HCT116 (cell line): ENCODE measurements around the gene CSF1R. TPM values are rescaled to one million over a fixed set of nuclear protein-coding genes. Genes with fewer than 3 reads are reported as not detected.

Source experiments
- ATAC-seq: fragments of 200-7000 bp; cut with Tn5 transposase; 2 replicates; pipeline ENCODE4 v1.9.1; 2020; ENCODE audit warnings: mild to moderate bottlenecking, moderate library complexity
- BruUV-seq: library from RNA; stranded (reverse); fragments of 400-500 nt; replicated peaks from 2 replicates; lab custom pipeline; 2021; lab: Mats Ljungman, UMichigan
- CTCF ChIA-PET: fragments of 300-600 bp; sonication (Branson Sonifier 250); formaldehyde crosslinking; loops from one replicate; lab custom pipeline; 2021; ENCODE audit warnings: antibody characterized with exemption; lab: Charles Lee
- POLR2A ChIA-PET: fragments of 300-600, 350-600 bp; sonication (Branson Sonifier 250); formaldehyde crosslinking; loops from one replicate; lab custom pipeline; 2021; ENCODE audit warnings: antibody characterized with exemption; lab: Charles Lee
- RAD21 ChIA-PET, 2 experiments: fragments of 300-600 bp; sonication (Branson Sonifier 250); formaldehyde crosslinking; loops; one replicate each; lab custom pipeline; 2023; ENCODE audit warnings: low total read pairs in 2 of 2; ENCODE audit not compliant: uncharacterized antibody in 2 of 2, unreplicated experiment in 2 of 2, low non-redundant PET in 1 of 2; lab: Charles Lee
- DNase-seq: peaks from one replicate; pipeline ENCODE4 v3.0.0-alpha.2; 2010; ENCODE audit warnings: low read depth, low spot score
- H2AFZ ChIP-seq: fragments of 200-600 bp; shearing (Covaris generic), sonication (generic); 2 replicates; pipeline ENCODE4 v1.6.1; 2017; ENCODE audit warnings: low read depth, mixed run types, mixed read lengths, antibody characterized with exemption, low read length; ENCODE audit not compliant: poor library complexity, severe bottlenecking
- H3K27ac ChIP-seq: 2 replicates; pipeline ENCODE4 v1.5.1; 2012; ENCODE audit warnings: low read depth, low read length
- H3K27me3 ChIP-seq: fragments of 200-600 bp; sonication (generic); 2 replicates; pipeline ENCODE4 v1.6.1; 2016; ENCODE audit warnings: mixed run types, low read length, mixed read lengths; ENCODE audit not compliant: insufficient read depth
- H3K36me3 ChIP-seq, 2 experiments: fragments of 200-500 bp in 1 of 2; fragments of 200-600 bp in 1 of 2; sonication (Bioruptor generic) in 1 of 2; sonication (generic) in 1 of 2; 2 replicates each; pipeline versions ENCODE4 v1.5.1 to v1.6.1; 2014 to 2016; ENCODE audit warnings: low read length in 2 of 2, inconsistent platforms in 1 of 2, mixed read lengths in 1 of 2, mixed run types in 1 of 2; ENCODE audit not compliant: insufficient read depth in 2 of 2, control insufficient read depth in 1 of 2
- H3K4me1 ChIP-seq, 2 experiments: fragments of 200-600 bp in 1 of 2; sonication (generic) in 1 of 2; 2 replicates each; pipeline versions ENCODE4 v1.5.1 to v1.6.1; 2012 to 2017; ENCODE audit warnings: low read length in 2 of 2, inconsistent platforms in 1 of 2, mild to moderate bottlenecking in 1 of 2, mixed read lengths in 1 of 2, mixed run types in 1 of 2, moderate library complexity in 1 of 2; ENCODE audit not compliant: insufficient read depth in 2 of 2, control insufficient read depth in 1 of 2
- H3K4me2 ChIP-seq: fragments of 200-600 bp; sonication (generic); 2 replicates; pipeline ENCODE4 v1.6.1; 2017; ENCODE audit warnings: mixed run types, low read length, mixed read lengths
- H3K4me3 ChIP-seq, 2 experiments: fragments of 200-600 bp in 1 of 2; sonication (generic) in 1 of 2; replicated peaks in 1 of 2; 2 replicates each; pipeline ENCODE4 v1.5.1; 2011 to 2016; ENCODE audit warnings: low read length in 2 of 2, control low read depth in 1 of 2, low read depth in 1 of 2, mild to moderate bottlenecking in 1 of 2, mixed read lengths in 1 of 2, mixed run types in 1 of 2
- H3K79me2 ChIP-seq: fragments of 200-600 bp; sonication (generic); 2 replicates; pipeline ENCODE4 v1.6.1; 2017; ENCODE audit warnings: mild to moderate bottlenecking, mixed run types, low read length, moderate library complexity, mixed read lengths; ENCODE audit not compliant: insufficient read depth
- H3K9ac ChIP-seq: fragments of 200-600 bp; sonication (generic); 2 replicates; pipeline ENCODE4 v1.6.1; 2016; ENCODE audit warnings: low read length, mixed read lengths
- H3K9me2 ChIP-seq: fragments of 200-600 bp; sonication (generic), shearing (Covaris generic); 2 replicates; pipeline ENCODE4 v1.6.1; 2017; ENCODE audit warnings: mixed run types, mild to moderate bottlenecking, moderate library complexity; ENCODE audit not compliant: insufficient read depth
- H3K9me3 ChIP-seq, 2 experiments: fragments of 200-500 bp in 1 of 2; fragments of 200-600 bp in 1 of 2; sonication (Bioruptor generic) in 1 of 2; sonication (generic) in 1 of 2; 2 replicates each; pipeline ENCODE4 v1.6.1; 2014 to 2017; ENCODE audit warnings: low read length in 2 of 2, mixed read lengths in 2 of 2, inconsistent platforms in 1 of 2, low read depth in 1 of 2, mild to moderate bottlenecking in 1 of 2, mixed run types in 1 of 2, moderate library complexity in 1 of 2; ENCODE audit not compliant: control insufficient read depth in 1 of 2, insufficient read depth in 1 of 2
- H4K20me1 ChIP-seq: fragments of 200-600 bp; sonication (generic), shearing (Covaris generic); 2 replicates; pipeline ENCODE4 v1.6.1; 2017; ENCODE audit warnings: mixed run types, mild to moderate bottlenecking, moderate library complexity; ENCODE audit not compliant: insufficient read depth
- CBX3 ChIP-seq: IDR thresholded peaks from 2 replicates; pipeline ENCODE4 v1.6.1; 2012; ENCODE audit warnings: low read depth
- EGR1 ChIP-seq: IDR thresholded peaks from 2 replicates; pipeline ENCODE4 v1.6.1; 2012; ENCODE audit warnings: low read depth
- ELF1 ChIP-seq: IDR thresholded peaks from 2 replicates; pipeline ENCODE4 v1.6.1; 2012; ENCODE audit warnings: low read depth, borderline replicate concordance
- EZH2 ChIP-seq: fragments of 200-600 bp; sonication (generic); IDR thresholded peaks from 2 replicates; pipeline ENCODE4 v1.6.1; 2017; ENCODE audit warnings: antibody characterized with exemption, mixed run types
- EZH2phosphoT487 ChIP-seq: fragments of 200-600 bp; IDR thresholded peaks from 2 replicates; pipeline ENCODE4 v1.6.1; 2018; ENCODE audit warnings: antibody characterized with exemption, borderline replicate concordance
- FOSL1 ChIP-seq: IDR thresholded peaks from 2 replicates; pipeline ENCODE4 v1.6.1; 2012; ENCODE audit warnings: low read depth
- JUND ChIP-seq: IDR thresholded peaks from 2 replicates; pipeline ENCODE4 v1.6.1; 2012
- POLR2A ChIP-seq: IDR thresholded peaks from 2 replicates; pipeline ENCODE4 v1.7.0; 2011; ENCODE audit warnings: borderline replicate concordance; ENCODE audit not compliant: insufficient read depth, insufficient read length; ENCODE audit errors: extremely low read depth
- POLR2AphosphoS5 ChIP-seq: IDR thresholded peaks from 2 replicates; pipeline ENCODE4 v1.6.1; 2011; ENCODE audit warnings: mild to moderate bottlenecking, low read depth, low read length, moderate library complexity
- RAD21 ChIP-seq: IDR thresholded peaks from 2 replicates; pipeline ENCODE4 v1.6.1; 2012; ENCODE audit warnings: low read depth, mild to moderate bottlenecking
- SP1 ChIP-seq: IDR thresholded peaks from 2 replicates; pipeline ENCODE4 v1.6.1; 2012; ENCODE audit warnings: low read depth
- SRF ChIP-seq: IDR thresholded peaks from 2 replicates; pipeline ENCODE4 v1.6.1; 2012; ENCODE audit warnings: low read depth
- TCF7L2 ChIP-seq: IDR thresholded peaks from 2 replicates; pipeline ENCODE4 v1.7.0; 2011; ENCODE audit warnings: borderline replicate concordance, inconsistent platforms; ENCODE audit not compliant: insufficient read depth, insufficient read length; ENCODE audit errors: extremely low read depth
- YY1 ChIP-seq: IDR thresholded peaks from 2 replicates; pipeline ENCODE4 v1.6.1; 2011; ENCODE audit warnings: low read length, low read depth, moderate library complexity, mild to moderate bottlenecking; ENCODE audit not compliant: insufficient replicate concordance; ENCODE audit errors: extremely low read depth
- ZFX ChIP-seq: fragments of 450-650 bp; IDR thresholded peaks from 2 replicates; pipeline ENCODE4 v1.6.1; 2017
- intact Hi-C: fragments of 100-400 bp; cut with micrococcal nuclease; formaldehyde crosslinking; loops from 2 replicates; pipeline ENCODE4 v1.10.0; 2022
- total RNA-seq: library from RNA; stranded (reverse); gene quantifications from one replicate; pipeline ENCODE4 v1.2.1, GENCODE V29; 2021; ENCODE audit not compliant: unreplicated experiment
- TF ChIP-seq, protein P1 (sequence below): IDR thresholded peaks from 2 replicates; pipeline ENCODE4 v1.6.1; 2012; ENCODE audit warnings: low read depth
- TF ChIP-seq, protein P2 (sequence below): IDR thresholded peaks from 2 replicates; pipeline ENCODE4 v1.6.1; 2011; ENCODE audit warnings: mild to moderate bottlenecking, low read length, moderate library complexity; ENCODE audit not compliant: insufficient replicate concordance; ENCODE audit errors: extremely low read depth
- TF ChIP-seq, protein P3 (sequence below): IDR thresholded peaks from 2 replicates; pipeline ENCODE4 v1.6.1; 2012

CSF1R gene
- total RNA-seq, 1 experiment from 2014 or later: 0.17 TPM

DNA sequence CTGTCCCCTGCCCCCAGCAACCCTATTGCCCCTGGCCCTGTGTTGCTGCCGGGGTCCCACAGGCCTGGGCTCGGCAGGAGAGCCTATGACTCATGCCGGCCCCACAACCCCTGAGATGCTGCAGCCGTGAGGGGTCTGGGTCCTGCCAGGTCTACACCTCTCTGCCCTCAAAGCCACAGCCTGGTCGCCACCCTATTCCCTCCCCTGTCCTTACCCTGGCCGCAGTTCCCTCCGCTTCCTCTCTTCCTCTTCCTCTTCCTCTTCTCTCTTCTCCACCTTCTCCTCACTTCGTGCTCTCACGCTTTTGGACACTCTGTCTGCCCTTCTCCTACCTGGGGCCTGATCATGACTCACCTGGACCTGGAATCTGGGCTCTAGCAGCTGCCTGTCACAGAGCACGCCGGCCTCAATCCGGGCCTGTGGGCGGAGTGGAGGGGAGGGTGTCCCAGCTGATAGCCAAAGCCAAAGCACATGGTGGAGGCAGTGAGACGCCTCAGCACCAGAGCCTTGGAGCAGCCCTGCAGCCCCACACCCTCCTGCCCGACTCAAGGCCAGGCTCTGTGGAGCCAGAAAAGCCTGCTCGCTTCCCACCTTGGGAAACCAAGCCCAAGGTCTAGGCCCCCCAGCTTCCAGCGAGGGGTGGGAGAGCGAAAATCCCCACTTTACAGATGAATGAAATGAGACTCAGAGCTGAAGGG is 26.8 kb upstream of the CSF1R start:
- TF ChIP-seq FOSL1 (no peak), ELF1 (no peak), ZFX (no peak), POLR2AphosphoS5 (no peak), EGR1 (no peak), SP1 (no peak), JUND (no peak), SRF (no peak), CBX3 (no peak), YY1 (no peak), RAD21 (no peak), POLR2A (no peak), EZH2phosphoT487 (no peak), TCF7L2 (no peak), EZH2 (no peak)
- TF ChIP-seq, protein P1, sequence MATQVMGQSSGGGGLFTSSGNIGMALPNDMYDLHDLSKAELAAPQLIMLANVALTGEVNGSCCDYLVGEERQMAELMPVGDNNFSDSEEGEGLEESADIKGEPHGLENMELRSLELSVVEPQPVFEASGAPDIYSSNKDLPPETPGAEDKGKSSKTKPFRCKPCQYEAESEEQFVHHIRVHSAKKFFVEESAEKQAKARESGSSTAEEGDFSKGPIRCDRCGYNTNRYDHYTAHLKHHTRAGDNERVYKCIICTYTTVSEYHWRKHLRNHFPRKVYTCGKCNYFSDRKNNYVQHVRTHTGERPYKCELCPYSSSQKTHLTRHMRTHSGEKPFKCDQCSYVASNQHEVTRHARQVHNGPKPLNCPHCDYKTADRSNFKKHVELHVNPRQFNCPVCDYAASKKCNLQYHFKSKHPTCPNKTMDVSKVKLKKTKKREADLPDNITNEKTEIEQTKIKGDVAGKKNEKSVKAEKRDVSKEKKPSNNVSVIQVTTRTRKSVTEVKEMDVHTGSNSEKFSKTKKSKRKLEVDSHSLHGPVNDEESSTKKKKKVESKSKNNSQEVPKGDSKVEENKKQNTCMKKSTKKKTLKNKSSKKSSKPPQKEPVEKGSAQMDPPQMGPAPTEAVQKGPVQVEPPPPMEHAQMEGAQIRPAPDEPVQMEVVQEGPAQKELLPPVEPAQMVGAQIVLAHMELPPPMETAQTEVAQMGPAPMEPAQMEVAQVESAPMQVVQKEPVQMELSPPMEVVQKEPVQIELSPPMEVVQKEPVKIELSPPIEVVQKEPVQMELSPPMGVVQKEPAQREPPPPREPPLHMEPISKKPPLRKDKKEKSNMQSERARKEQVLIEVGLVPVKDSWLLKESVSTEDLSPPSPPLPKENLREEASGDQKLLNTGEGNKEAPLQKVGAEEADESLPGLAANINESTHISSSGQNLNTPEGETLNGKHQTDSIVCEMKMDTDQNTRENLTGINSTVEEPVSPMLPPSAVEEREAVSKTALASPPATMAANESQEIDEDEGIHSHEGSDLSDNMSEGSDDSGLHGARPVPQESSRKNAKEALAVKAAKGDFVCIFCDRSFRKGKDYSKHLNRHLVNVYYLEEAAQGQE: no peak
- TF ChIP-seq, protein P2, sequence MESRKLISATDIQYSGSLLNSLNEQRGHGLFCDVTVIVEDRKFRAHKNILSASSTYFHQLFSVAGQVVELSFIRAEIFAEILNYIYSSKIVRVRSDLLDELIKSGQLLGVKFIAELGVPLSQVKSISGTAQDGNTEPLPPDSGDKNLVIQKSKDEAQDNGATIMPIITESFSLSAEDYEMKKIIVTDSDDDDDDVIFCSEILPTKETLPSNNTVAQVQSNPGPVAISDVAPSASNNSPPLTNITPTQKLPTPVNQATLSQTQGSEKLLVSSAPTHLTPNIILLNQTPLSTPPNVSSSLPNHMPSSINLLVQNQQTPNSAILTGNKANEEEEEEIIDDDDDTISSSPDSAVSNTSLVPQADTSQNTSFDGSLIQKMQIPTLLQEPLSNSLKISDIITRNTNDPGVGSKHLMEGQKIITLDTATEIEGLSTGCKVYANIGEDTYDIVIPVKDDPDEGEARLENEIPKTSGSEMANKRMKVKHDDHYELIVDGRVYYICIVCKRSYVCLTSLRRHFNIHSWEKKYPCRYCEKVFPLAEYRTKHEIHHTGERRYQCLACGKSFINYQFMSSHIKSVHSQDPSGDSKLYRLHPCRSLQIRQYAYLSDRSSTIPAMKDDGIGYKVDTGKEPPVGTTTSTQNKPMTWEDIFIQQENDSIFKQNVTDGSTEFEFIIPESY: no peak
- TF ChIP-seq, protein P3, sequence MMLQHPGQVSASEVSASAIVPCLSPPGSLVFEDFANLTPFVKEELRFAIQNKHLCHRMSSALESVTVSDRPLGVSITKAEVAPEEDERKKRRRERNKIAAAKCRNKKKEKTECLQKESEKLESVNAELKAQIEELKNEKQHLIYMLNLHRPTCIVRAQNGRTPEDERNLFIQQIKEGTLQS: no peak
- no TSS peak for BruUV-seq
- Histone ChIP-seq H3K4me1 (peaks cover 0 to 30% of the 10 kb centered on the region in 2 experiments; a peak in 2 of 4 replicates), H3K27ac (no peak overlapping the region), H3K27me3 (no peaks in the 10 kb centered on the region), H3K9ac (no peak overlapping the region), H4K20me1 (no peaks in the 10 kb centered on the region), H2AFZ (no peak overlapping the region), H3K9me3 (no peaks in the 10 kb centered on the region), H3K4me3 (no peak overlapping the region), H3K79me2 (no peaks in the 10 kb centered on the region), H3K9me2 (no peaks in the 10 kb centered on the region), H3K4me2 (peak overlapping the region; percentile 45), H3K36me3 (no peaks in the 10 kb centered on the region)
- CTCF ChIA-PET: interaction anchor here (1.1 kb wide), 1 partner anchor 9 kb away, joined by 4 read pairs; no protein-coding TSS in a partner anchor
- intact Hi-C loops: no loop called here
- POLR2A ChIA-PET: no interaction called here
- ATAC-seq (peak; percentile 72), DNase-seq (no peak)
- RAD21 ChIA-PET: no interaction called here
